ENCODE data around the gene KRT8. TPM values are rescaled to one million over a fixed set of nuclear protein-coding genes. Genes with fewer than 3 reads are reported as not detected.

KRT8 gene
- polyA plus RNA-seq, 1 experiment: 18.2 TPM

DNA sequence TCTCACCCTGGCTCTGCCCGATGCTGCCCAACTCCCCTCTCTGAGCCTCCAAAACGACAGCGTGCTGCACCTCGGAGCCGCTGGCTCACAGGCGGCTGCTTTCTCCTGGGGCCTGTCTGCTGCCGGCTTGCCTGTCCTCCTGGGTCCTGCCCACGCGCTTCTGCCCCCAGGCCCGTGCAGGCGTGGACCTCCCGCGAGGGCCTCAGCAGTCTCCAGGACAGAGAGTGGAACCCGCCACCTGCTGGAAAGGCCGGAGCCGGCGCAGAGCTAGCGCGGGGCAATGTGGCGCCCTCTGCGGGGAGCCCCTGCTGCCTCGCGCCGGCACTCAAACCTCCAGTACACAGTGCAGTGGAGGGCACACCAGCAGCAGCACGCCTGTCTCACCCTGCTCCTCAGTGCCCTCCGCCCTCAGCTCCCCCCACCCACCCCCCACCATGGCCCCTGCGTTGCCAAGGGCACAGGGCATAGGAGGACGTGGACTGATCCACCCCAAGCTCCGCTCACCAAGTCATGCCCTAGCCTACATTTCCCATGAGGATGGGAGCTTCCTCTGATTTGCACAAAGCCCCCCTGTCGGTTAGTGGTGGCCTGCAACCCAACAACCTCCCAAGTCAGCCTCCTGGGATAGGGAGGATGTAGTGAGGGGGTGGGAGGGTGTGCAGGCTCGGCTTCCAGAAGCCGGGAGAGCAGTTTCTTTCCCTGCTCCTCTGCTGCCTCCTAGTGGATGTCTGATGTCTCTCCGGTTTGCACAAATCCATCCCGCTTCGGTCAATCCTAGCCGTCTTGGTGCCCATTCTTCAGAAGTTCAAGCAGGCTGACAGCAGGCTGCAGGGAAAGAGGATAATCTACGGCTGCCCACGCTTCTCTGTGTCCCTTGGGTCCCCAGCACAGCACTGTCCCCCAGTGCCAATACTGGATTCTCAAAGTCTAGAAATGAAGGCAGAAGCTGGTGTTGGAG lies 25.2 kb downstream of the KRT8 start:
- no peak for DNase-seq (ENCODE audit: low read depth, low spot score)
- CTCF ChIA-PET: interaction anchor here (0.5 to 15.3 kb wide), 75 partner anchors 9 to 854 kb away, joined by 3 to 1204 read pairs (median 4); partner anchors contain the start of gene KRT85
- Histone ChIP-seq H3K27me3 (ENCODE audit: control insufficient read depth, insufficient read depth, low read length) (no peaks in the 10 kb centered on the region), H3K4me3 (ENCODE audit: low read depth, low read length) (peak overlapping the region; percentile 35), H3K9me3 (ENCODE audit: control insufficient read depth, insufficient read depth, low read length) (no peaks in the 10 kb centered on the region), H3K27ac (ENCODE audit: low read depth, low read length) (no peak overlapping the region)
- POLR2A ChIA-PET: interaction anchor here (0.5 kb wide), 2 partner anchors 58 to 68 kb away, joined by 3 to 4 read pairs; no protein-coding TSS in a partner anchor
- TF ChIP-seq, protein P1, sequence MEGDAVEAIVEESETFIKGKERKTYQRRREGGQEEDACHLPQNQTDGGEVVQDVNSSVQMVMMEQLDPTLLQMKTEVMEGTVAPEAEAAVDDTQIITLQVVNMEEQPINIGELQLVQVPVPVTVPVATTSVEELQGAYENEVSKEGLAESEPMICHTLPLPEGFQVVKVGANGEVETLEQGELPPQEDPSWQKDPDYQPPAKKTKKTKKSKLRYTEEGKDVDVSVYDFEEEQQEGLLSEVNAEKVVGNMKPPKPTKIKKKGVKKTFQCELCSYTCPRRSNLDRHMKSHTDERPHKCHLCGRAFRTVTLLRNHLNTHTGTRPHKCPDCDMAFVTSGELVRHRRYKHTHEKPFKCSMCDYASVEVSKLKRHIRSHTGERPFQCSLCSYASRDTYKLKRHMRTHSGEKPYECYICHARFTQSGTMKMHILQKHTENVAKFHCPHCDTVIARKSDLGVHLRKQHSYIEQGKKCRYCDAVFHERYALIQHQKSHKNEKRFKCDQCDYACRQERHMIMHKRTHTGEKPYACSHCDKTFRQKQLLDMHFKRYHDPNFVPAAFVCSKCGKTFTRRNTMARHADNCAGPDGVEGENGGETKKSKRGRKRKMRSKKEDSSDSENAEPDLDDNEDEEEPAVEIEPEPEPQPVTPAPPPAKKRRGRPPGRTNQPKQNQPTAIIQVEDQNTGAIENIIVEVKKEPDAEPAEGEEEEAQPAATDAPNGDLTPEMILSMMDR (IDR thresholded peaks at IDR 0.05; ENCODE audit: low read depth, low read length): peak; percentile 87

DNA sequence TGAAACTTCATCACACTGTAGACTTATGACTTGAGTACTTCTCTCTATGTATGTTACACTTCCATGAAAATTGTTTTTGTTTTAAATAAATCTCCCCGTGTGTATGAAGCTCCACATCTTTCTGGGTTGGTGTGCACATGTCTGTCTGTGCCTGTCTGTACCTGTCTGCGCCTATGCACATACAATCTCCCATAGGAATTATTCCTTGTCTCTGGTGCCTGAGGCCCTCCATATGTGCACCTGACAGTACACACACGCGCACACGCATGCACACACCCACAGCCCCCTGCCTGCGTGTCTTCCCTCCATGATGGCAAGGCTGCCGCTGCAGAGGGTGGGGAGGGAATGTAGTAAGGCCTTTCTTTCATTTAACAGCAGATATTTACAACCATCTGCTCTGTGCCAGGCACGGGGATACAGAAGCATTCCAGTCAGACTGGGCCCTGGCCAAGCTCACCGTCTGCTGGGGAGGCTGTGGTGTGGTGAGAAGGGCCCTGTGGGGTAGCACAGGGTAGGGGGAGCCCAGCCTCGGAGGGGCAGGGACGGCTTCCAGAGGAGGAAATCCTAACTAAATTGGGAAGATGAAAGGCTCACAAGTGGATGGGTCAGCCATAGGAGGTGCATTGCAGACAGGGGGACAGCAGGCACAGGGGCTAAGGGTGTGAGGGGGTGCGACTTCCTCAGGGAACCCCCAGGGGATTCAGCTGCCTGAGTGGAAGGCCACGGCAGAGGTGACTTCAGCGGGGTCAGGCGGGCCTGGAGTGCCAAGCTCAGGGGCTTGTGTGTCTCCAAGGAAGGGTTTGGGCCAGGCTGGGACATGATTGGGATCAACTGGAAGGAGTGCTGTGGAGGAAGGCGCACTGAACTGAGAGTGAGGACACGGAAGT lies 26.1 kb downstream of the KRT8 start:
- Histone ChIP-seq H3K27me3 (ENCODE audit: control insufficient read depth, insufficient read depth, low read length) (no peaks in the 10 kb centered on the region), H3K4me3 (ENCODE audit: low read depth, low read length) (no peak overlapping the region), H3K27ac (ENCODE audit: low read depth, low read length) (no peak overlapping the region), H3K9me3 (ENCODE audit: control insufficient read depth, insufficient read depth, low read length) (no peaks in the 10 kb centered on the region)
- TF ChIP-seq, protein P1 (IDR thresholded peaks at IDR 0.05; ENCODE audit: low read depth, low read length): no peak
- POLR2A ChIA-PET: interaction anchor here (0.5 kb wide), 1 partner anchor 59 kb away, joined by 3 read pairs; no protein-coding TSS in a partner anchor
- DNase-seq (ENCODE audit: low read depth, low spot score): no peak
- CTCF ChIA-PET: interaction anchor here (0.6 to 15.3 kb wide), 40 partner anchors 8 to 853 kb away, joined by 3 to 1204 read pairs (median 5); partner anchors contain the start of gene KRT85

DNA sequence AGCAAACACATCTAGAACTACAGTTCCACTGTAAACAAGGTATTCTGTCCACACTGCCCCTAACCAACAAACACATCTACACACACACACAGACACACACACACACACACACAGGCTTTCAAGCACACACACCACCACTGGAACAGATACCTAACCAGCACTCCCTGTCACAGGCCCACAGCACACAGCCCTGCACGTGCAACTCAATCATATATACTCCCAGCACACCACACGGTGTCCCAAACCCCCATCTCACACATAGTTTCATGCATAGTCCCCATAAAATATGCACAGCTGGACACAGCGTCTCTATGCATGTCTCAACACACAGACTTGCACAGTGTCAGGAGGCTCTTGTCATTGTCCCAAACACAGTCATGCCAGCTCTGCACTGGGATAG lies 27.6 kb downstream of the KRT8 start:
- POLR2A ChIA-PET: no interaction called here
- CTCF ChIA-PET: interaction anchor here (0.5 to 15.3 kb wide), 8 partner anchors 11 to 826 kb away, joined by 3 to 1204 read pairs (median 16); partner anchors contain the start of gene NR4A1
- H3K4me3 ChIP-seq (ENCODE audit: low read depth, low read length): no peak overlapping the region
- no peaks in the 10 kb centered on the region for H3K27me3 ChIP-seq (ENCODE audit: control insufficient read depth, insufficient read depth, low read length)
- DNase-seq (ENCODE audit: low read depth, low spot score): no peak
- H3K9me3 ChIP-seq (ENCODE audit: control insufficient read depth, insufficient read depth, low read length): no peaks in the 10 kb centered on the region
- TF ChIP-seq, protein P1 (IDR thresholded peaks at IDR 0.05; ENCODE audit: low read depth, low read length): no peak
- no peak overlapping the region for H3K27ac ChIP-seq (ENCODE audit: low read depth, low read length)

DNA sequence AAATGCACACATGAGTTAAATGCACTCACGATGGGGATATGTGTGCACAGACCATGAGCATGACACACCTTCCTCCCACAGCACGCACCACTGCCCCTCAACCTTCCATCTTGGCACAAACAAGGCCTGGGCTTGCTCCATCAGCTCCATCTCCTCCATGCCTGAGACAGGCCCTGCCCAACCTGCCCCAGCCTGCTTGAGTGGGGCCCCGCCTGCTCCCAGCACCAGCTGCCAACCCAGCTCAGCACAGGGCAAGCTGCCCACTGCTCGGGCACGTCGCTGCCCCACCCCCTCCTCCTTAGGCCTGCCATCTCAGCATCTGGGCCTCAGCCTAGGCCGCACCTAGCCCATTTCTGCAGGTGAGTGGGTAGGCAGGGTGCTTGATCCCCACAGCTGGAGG lies 28.5 kb downstream of the KRT8 start:
- ChIA-PET CTCF (interaction anchor here (0.5 to 15.3 kb wide), 4 partner anchors 8 to 487 kb away, joined by 3 to 1204 read pairs (median 18); no protein-coding TSS in a partner anchor), POLR2A (no interaction called here)
- H3K27ac ChIP-seq (ENCODE audit: low read depth, low read length): no peak overlapping the region
- TF ChIP-seq, protein P1 (IDR thresholded peaks at IDR 0.05; ENCODE audit: low read depth, low read length): no peak
- no peak overlapping the region for H3K4me3 ChIP-seq (ENCODE audit: low read depth, low read length)
- no peak for DNase-seq (ENCODE audit: low read depth, low spot score)
- no peaks in the 10 kb centered on the region for H3K27me3 ChIP-seq (ENCODE audit: control insufficient read depth, insufficient read depth, low read length)
- H3K9me3 ChIP-seq (ENCODE audit: control insufficient read depth, insufficient read depth, low read length): no peaks in the 10 kb centered on the region

All from AG04450 (cell line).